AG04450 (cell line): ENCODE data around the gene SOX30. TPM values are rescaled to one million over a fixed set of nuclear protein-coding genes. Genes with fewer than 3 reads are reported as not detected.

ENCODE experiments used
- CTCF ChIA-PET: fragments of 300-600, 350-600 bp; formaldehyde crosslinking; extraction: SDS; loops from one replicate; lab custom pipeline; 2022; ENCODE audit warnings: antibody characterized with exemption, inconsistent platforms; lab: Charles Lee
- POLR2A ChIA-PET: fragments of 350-600 bp; formaldehyde crosslinking; extraction: SDS; loops from one replicate; lab custom pipeline; 2021; ENCODE audit warnings: antibody characterized with exemption, inconsistent platforms; lab: Yijun Ruan, JAX
- DNase-seq: peaks from one replicate; pipeline ENCODE4 v3.0.0-alpha.2; 2011; ENCODE audit warnings: low read depth, low spot score
- H3K27ac ChIP-seq: one replicate; pipeline ENCODE4 v1.5.1; 2012; ENCODE audit warnings: low read depth, low read length, control low read depth
- H3K27me3 ChIP-seq: one replicate; pipeline ENCODE4 v1.6.0; 2012; ENCODE audit warnings: low read length; ENCODE audit not compliant: control insufficient read depth, insufficient read depth
- H3K4me3 ChIP-seq: 2 replicates; pipeline ENCODE4 v1.5.1; 2011; ENCODE audit warnings: mild to moderate bottlenecking, low read depth, low read length, control low read depth
- H3K9me3 ChIP-seq: 2 replicates; pipeline ENCODE4 v1.5.1; 2012; ENCODE audit warnings: low read length; ENCODE audit not compliant: control insufficient read depth, insufficient read depth
- polyA plus RNA-seq: library from polyadenylated mRNA; depleted of rRNA; stranded (reverse); fragments of >200 nt; gene quantifications from 2 replicates; pipeline ENCODE4 v1.2.3, GENCODE V29; 2011; rRNA removed
- small RNA-seq: library from RNA; depleted of rRNA; stranded (forward); fragments of <200 nt; gene quantifications from one replicate; pipeline ENCODE3, GENCODE V24; 2012; ENCODE audit warnings: low read depth; ENCODE audit not compliant: insufficient read length
- TF ChIP-seq, protein P1 (sequence below): IDR thresholded peaks from 2 replicates; pipeline ENCODE4 v1.5.1; 2011; ENCODE audit warnings: low read depth, low read length, control low read depth, inconsistent platforms

The SOX30 gene
- polyA plus RNA-seq, 1 experiment, result 0.05 TPM

GRCh38 chr5:157578079-157578780 lies 74.0 kb downstream of the SOX30 start:
- CTCF ChIA-PET, result interaction anchor here (0.5 to 0.8 kb wide), 2 partner anchors 100 to 140 kb away, joined by 3 to 6 read pairs; no protein-coding TSS in a partner anchor
- Histone ChIP-seq H3K27me3 (no peaks in the 10 kb centered on the region), H3K4me3 (no peak overlapping the region), H3K9me3 (no peaks in the 10 kb centered on the region; the same call in 1 of the 2 replicates), H3K27ac (no peak overlapping the region)
- no peak for DNase-seq
- TF ChIP-seq, protein P1, sequence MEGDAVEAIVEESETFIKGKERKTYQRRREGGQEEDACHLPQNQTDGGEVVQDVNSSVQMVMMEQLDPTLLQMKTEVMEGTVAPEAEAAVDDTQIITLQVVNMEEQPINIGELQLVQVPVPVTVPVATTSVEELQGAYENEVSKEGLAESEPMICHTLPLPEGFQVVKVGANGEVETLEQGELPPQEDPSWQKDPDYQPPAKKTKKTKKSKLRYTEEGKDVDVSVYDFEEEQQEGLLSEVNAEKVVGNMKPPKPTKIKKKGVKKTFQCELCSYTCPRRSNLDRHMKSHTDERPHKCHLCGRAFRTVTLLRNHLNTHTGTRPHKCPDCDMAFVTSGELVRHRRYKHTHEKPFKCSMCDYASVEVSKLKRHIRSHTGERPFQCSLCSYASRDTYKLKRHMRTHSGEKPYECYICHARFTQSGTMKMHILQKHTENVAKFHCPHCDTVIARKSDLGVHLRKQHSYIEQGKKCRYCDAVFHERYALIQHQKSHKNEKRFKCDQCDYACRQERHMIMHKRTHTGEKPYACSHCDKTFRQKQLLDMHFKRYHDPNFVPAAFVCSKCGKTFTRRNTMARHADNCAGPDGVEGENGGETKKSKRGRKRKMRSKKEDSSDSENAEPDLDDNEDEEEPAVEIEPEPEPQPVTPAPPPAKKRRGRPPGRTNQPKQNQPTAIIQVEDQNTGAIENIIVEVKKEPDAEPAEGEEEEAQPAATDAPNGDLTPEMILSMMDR, result no peak
- POLR2A ChIA-PET, result interaction anchor here (1.2 to 1.5 kb wide), 2 partner anchors 20 to 61 kb away, joined by 3 to 5 read pairs; no protein-coding TSS in a partner anchor

DNA sequence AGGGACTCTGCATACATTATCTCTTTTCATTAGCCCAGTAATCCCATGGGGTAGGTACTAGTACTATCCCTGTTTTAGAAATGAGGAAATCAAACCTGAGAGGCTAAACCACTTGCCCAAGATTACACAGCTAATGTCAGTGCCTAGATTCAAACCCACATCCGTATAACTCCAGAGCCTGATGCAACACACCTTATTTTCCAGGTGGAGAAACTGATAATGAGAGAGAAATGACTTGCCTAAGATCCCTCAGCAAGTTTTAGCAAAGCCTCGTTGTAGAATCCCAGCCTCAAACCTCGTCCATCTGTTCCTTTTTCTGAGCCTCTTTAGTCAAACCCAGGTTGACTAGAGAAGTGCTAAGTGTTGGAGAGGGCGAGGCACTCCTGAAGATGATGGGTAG lies 75.6 kb downstream of the SOX30 start:
- Histone ChIP-seq H3K4me3 (no peak overlapping the region), H3K27me3 (no peaks in the 10 kb centered on the region), H3K9me3 (no peaks in the 10 kb centered on the region; the same call in 1 of the 2 replicates), H3K27ac (no peak overlapping the region)
- TF ChIP-seq, protein P1, result no peak
- CTCF ChIA-PET, result interaction anchor here (0.6 to 1.3 kb wide), 4 partner anchors 11 to 142 kb away, joined by 3 to 4 read pairs (median 3); no protein-coding TSS in a partner anchor
- no peak for DNase-seq
- POLR2A ChIA-PET, result interaction anchor here (1.2 kb wide), 2 partner anchors 60 kb away, joined by 5 read pairs; no protein-coding TSS in a partner anchor

Small RNA genes within 50 kb of the gene (small RNA-seq; reads per million reads assigned to genes)
- gene RNU6-390P, result not detected

Other genes starting within 250 kb of the SOX30 start
- gene NIPAL4, start 192.2 kb downstream of the SOX30 start, polyA plus RNA-seq, result 0.20 and 0.32 TPM in 2 replicates
- 44.7 and 52.4 TPM in 2 replicates for gene ADAM19, start 76.7 kb downstream of the SOX30 start, polyA plus RNA-seq
- not detected in 2 replicates for gene C5orf52, start 19.1 kb upstream of the SOX30 start, polyA plus RNA-seq
- gene THG1L, start 79.0 kb upstream of the SOX30 start, polyA plus RNA-seq, result 18.6 and 21.0 TPM in 2 replicates
- 1.8 and 2.5 TPM in 2 replicates for gene LSM11, start 91.3 kb upstream of the SOX30 start, polyA plus RNA-seq
- 103 and 107 TPM in 2 replicates for gene CLINT1, start 206.7 kb upstream of the SOX30 start, polyA plus RNA-seq